GM19240 (cell line): ENCODE measurements around the gene TMPRSS12.
"Not testable (repeated sequence)": the region's sequence is repeated elsewhere in the genome, so short reads cannot be mapped to it uniquely, and the experiment has no call there.

Experiments used
- DNase-seq: peaks from one replicate; pipeline ENCODE4 v3.0.0; 2011; ENCODE audit warnings: low spot score; ENCODE audit not compliant: insufficient read length

Gene TMPRSS12

GRCh38 chr12:50855679-50856078 is 13.0 kb downstream of the TMPRSS12 start:
- not testable (repeated sequence) for DNase-seq

- DNase-seq, result no peak
Measured at GRCh38 chr12:50859621-50860310, 17.0 kb downstream of the TMPRSS12 start.

- no peak for DNase-seq
Measured at GRCh38 chr12:50862316-50862715, 19.6 kb downstream of the TMPRSS12 start.

DNA sequence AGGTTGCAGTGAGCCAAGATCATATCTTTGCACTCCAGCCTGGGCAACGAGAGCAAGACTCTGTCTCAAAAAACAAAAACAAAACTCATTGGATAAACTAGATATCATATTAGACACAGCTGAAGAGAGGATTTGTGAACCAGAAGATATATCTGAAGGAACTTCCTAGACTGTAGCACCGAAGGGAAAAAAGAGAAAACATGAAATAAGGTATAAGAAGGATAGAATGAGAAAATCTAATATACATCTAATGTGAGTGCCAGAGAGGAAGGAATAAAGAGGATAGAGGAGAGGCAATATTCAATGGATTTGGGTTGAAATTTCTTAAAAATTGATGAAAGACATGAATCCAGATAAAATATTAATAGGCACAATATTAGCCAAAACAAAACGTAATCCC is 22.5 kb downstream of the TMPRSS12 start:
- DNase-seq, result no peak

DNA sequence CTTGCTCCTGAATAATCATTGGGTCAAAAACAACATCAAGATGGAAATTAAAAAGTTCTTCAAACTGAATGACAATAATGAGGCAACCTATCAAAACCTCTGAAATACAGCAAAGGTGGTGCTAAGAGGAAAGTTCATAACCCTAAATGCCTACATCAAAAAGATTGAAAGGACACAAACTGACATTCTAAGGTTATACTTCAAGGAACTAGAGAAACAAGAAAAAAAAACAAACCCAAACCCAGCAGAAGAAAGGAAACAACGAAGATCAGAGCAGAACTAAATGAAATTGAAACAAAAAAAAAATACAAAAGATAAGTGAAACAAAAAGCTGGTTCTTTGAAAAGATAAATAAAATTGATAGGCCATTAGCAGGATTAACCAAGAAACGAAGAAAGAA is 26.2 kb downstream of the TMPRSS12 start:
- not testable (repeated sequence) for DNase-seq

- no peak for DNase-seq
Measured at GRCh38 chr12:50882563-50882962, 39.8 kb downstream of the TMPRSS12 start.

DNA sequence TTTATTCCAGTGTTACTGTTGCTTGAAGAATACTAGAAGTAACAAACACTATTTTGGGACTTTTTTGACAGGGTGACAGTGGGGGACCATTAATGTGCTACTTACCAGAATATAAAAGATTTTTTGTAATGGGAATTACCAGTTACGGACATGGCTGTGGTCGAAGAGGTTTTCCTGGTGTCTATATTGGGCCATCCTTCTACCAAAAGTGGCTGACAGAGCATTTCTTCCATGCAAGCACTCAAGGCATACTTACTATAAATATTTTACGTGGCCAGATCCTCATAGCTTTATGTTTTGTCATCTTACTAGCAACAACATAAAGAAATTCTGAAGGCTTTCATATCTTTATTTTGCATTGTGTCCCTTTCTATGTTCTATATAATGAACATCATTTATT is 44.5 kb downstream of the TMPRSS12 start:
- DNase-seq, result no peak

DNA sequence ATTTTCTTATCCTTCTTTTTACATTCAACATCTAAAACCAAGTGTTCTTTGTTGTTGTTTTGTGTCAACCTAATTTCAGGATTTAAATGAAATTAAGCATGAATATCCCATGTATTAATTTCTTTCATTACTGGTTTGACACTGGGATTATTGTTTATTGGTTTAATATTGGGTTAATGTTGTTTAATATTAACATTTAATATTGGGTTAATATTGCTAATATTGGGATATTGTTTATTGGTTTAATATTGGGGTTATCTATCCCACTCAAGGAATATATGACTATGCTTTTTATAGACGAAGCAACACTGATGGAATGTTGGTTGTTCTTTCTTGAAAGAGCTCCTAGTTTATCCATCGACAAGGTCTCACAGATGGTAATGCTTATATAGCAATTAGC is 45.9 kb downstream of the TMPRSS12 start:
- DNase-seq, result no peak

DNA sequence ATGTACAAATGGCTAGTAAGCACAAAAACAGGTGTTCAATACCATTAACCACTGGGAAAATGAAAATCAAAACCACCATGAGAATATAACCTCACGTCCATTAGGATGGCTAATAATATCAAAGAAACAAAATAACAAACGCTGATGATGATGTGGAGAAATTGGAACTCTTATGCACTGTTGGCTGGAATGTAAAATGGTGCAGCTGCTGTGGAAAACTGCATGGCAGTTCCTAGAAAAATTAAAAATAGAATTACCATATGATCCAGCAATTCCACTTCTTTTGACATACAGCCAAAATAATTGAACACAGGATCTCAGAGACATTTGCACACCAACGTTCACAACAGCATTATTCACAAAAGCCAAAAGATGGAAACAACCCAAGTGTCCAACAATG is 51.5 kb downstream of the TMPRSS12 start:
- no peak for DNase-seq

GRCh38 chr12:50901685-50902113 is 59.0 kb downstream of the TMPRSS12 start:
- no peak for DNase-seq

- not testable (repeated sequence) for DNase-seq
Measured at GRCh38 chr12:50908479-50908878, 65.8 kb downstream of the TMPRSS12 start.

DNA sequence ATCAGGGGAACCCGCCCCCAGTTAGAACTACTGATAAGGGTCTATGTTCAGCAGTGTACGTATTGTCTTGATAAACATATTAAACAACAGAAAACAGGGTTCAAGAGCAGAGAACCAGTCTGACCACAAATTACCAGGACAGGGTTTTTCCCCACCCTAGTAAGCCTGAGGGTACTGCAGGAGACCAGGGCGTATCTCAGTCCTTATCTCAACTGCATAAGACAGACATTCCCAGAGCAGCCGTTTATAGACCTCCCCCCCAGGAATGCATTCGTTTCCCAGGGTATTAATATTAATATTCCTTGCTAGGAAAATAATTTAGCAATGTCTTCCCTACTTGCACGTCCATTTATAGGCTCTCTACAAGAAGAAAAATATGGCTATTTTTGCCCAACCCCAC is 69.6 kb downstream of the TMPRSS12 start:
- DNase-seq, result not testable (repeated sequence)

- no peak for DNase-seq
Measured at GRCh38 chr12:50913224-50913623, 70.5 kb downstream of the TMPRSS12 start.

DNA sequence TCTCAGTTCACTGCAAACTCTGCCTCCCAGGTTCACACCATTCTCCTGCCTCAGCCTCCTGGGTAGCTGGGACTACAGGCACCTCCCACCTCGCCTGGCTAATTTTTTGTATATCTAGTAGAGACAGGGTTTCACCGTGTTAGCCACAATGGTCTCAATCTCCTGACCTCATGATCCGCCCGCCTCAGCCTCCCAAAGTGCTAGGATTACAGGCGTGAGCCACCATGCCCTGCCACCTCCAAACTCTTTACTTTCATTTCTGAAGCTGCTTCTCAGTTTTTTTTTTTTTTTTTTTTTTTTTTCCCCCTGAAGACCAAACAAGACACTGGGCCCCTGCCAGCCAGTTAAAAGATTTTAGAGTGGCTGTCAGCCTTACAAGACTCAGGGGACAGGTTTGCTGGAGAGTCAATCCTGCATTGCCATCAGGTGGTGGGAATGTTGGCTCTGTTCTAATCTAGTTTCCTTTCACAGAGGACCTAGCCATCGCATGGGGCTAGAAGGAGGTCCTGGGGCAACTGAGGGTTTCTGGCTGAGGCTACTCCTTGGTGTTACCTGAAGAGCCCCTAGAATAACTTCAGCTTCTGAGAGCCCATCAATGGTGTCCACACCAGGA is 72.3 kb downstream of the TMPRSS12 start:
- no peak for DNase-seq

DNA sequence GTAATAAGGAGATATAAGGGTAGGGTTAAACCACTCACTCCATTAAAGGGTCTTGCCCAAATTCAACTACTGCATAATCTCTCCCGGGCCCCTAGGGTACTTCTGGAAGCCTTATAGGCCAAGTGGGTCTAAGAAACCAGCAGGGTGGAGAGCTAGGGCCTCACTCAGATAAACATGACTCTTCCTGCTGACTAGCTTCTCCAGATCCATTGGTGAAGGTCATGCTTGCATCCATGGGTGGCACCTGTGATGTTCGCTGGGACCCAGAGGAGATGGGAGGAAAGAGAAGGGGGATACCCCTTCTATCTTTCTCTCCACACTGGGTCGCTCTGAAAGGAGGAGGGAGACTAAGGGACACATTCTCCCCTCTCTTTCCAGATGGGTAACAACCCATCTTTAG is 73.6 kb downstream of the TMPRSS12 start:
- no peak for DNase-seq

GRCh38 chr12:50918584-50919316 is 76.0 kb downstream of the TMPRSS12 start:
- DNase-seq, result no peak

- DNase-seq, result no peak
Measured at GRCh38 chr12:50922820-50923219, 80.1 kb downstream of the TMPRSS12 start.

- DNase-seq, result no peak
Measured at GRCh38 chr12:50923361-50924130, 80.8 kb downstream of the TMPRSS12 start.

DNA sequence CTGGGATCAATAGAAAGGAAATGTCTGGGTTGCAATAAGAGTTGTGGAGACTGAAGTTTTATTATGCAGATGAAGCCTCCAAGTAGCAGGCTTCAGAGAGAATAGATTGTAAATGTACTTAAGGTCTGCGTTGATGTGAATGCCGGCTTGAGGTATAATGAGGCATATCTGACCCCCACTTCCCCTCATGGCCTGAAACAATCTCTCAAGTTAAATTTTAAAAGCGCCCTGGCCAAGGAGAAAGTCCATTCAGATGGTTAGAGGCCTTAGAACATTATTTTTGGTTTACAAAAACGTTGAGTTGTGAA is 81.4 kb downstream of the TMPRSS12 start:
- DNase-seq, result no peak

DNA sequence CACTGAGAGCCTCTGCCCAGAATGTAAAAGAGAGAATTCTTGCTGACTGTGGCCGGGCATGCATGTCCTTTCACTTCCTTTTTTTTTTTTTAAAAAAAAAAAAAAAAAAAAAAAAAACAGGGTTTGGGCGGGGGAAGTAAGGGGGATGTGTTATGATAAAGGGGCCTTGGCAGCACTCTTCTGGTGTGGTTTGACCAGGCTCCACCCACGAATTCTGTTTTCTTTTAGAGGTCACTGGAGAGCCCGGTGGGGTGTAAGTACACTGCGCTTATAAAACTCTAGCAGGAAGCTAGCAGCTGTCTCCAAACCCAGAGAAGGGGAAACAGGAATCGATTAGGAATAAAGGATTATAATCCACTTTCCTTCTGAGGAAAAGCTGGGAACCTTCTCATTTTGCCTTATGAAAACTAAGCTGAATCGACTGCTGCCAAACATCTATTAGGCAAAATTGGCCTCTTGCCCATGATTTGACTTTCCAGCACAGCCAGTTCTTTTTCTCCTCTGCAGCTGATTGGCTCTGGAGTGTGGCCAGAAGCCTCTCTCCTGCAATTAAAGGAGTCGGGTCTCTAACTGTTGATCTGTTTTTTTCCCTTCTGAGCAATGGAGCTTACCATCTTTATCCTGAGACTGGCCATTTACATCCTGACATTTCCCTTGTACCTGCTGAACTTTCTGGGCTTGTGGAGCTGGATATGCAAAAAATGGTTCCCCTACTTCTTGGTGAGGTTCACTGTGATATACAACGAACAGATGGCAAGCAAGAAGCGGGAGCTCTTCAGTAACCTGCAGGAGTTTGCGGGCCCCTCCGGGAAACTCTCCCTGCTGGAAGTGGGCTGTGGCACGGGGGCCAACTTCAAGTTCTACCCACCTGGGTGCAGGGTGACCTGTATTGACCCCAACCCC is 82.0 kb downstream of the TMPRSS12 start:
- DNase-seq, result peak; percentile 55

- DNase-seq, result no peak
Measured at GRCh38 chr12:50925342-50925651, 82.6 kb downstream of the TMPRSS12 start.
